Islet precursor cell (in vitro differentiated cells): ENCODE results near the gene ADAMTSL4.
"Not testable (repeated sequence)": the region's sequence is repeated elsewhere in the genome, so short reads cannot be mapped to it uniquely, and the experiment has no call there.

Experiments
- DNase-seq: peaks from one replicate; pipeline ENCODE4 v3.0.0-alpha.2; 2018

ADAMTSL4 gene

DNA sequence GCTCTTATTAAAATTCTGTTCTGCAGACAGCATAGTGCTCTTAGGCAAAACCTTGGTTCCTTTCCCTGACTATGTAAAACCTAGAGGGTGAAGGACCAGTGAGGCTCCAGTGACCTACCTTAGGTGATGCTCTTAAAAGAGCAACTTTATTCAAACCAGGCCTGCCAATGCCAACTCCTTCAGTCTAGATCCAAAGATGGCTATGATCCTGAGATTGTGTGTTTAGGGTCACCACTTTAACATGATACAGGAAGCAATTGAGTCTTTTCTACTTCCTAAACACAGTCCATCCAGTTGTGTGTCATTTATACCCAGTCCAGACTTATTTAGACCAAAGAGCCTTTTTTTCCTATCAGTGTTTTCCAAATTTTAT is 19.4 kb downstream of the ADAMTSL4 start:
- no peak for DNase-seq

DNA sequence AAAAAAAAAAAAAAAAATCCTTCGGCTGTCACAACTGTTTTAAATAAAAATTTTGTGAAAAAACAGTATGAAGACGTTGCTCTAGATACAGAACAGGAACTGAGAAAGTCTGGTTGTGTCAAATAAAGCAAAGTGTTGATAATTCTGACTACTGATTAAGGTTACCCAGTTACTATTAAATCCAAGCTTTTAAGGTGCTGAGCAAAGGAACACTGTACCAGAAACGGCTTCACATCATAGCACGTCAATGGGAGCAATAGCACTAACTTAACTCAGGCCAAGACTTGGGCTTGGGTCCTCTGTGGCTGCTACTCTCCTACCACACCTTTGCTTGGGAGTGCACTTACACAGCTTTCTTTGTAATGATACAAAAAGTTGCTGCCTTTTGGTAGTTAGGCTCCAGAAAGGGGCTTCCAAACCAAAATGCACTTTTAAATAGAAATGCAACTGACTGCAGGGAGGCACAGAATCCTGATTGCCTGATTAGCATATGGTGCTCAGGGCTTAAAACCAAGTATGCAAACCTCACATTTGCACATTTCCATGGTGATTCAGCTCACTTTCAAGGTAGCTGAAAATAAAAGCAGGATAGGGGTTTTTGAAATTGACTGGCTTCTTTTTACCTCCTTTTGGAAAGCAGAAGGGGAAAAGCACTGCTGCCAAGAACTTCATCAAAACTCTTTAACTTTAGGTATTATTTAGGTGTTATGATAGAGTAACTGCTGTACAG is 23.9 kb downstream of the ADAMTSL4 start:
- DNase-seq, result no peak

DNA sequence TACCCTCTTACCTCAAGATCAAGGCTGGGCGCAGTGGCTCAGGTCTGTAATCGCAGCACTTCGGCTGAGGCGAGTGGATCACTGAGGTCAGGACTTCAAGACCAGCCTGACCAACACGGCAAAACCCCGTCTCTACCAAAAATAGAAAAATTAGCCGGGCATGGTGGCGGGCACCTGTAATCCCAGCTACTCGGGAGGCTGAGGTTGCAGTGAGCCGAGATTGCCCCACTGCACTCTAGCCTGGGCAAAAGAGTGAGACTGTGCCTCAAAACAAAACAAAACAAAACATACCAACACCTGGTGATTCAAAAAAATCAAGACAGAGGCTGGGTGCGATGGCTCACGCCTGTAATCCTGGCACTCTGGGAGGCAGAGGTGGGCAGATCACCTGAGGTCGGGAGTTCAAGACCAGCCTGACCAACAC is 24.5 kb downstream of the ADAMTSL4 start:
- DNase-seq, result not testable (repeated sequence)

DNA sequence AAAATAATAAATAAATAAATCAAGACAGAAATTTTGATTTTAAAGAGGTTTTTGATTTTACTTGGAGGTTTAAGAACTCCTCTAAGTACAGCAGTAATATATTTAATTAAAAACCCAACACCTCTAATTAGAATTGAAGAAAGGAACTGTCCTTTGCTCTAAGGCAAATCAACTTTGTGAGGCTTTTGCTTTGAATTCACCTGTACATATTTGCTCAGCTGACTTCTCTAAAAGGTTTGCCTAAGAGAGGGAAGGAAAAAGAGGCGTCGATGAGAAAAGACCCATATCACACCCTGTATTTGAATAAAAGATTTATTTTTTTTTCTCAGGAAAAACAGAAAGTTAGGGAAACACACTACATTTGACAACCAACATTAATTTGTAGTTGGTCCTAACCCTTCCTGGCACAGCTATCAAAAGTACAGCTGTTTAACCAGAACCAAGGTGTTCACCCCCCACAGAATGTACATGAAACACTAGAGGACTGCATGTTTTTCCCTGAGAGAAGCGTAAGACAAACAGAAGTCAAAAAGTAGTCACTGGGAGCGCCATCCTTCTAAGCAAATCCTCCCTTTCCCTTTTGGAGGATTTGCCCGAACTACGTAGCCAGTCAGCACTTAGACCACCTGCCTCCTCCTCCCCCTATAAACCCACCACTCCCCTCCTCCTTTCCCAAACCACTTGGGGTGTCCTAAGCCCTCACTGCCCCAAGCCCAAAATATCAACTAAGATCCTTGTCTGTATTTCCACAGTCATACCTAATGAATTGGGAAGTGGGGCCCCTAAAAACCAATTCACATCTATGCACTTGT is 25.3 kb downstream of the ADAMTSL4 start:
- no peak for DNase-seq

DNA sequence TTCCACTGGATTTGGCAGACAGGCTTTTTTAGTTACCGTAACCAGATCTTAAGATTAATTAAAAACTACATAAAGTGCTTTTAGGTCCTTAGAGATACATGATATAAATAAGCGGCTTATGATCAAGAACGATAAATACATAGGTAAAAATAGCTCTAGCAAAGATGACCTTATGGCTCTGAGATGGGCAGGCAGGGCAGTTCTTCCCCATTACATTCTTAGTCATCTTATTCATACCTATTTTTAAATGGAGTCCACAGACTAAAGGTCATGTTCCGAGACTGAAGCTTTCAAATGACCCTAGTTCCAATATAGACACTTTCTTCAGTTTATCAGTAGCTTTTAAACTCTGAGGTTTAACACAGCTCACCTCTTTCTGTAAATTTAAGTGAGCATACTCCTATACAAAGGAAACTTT is 25.9 kb downstream of the ADAMTSL4 start:
- no peak for DNase-seq

DNA sequence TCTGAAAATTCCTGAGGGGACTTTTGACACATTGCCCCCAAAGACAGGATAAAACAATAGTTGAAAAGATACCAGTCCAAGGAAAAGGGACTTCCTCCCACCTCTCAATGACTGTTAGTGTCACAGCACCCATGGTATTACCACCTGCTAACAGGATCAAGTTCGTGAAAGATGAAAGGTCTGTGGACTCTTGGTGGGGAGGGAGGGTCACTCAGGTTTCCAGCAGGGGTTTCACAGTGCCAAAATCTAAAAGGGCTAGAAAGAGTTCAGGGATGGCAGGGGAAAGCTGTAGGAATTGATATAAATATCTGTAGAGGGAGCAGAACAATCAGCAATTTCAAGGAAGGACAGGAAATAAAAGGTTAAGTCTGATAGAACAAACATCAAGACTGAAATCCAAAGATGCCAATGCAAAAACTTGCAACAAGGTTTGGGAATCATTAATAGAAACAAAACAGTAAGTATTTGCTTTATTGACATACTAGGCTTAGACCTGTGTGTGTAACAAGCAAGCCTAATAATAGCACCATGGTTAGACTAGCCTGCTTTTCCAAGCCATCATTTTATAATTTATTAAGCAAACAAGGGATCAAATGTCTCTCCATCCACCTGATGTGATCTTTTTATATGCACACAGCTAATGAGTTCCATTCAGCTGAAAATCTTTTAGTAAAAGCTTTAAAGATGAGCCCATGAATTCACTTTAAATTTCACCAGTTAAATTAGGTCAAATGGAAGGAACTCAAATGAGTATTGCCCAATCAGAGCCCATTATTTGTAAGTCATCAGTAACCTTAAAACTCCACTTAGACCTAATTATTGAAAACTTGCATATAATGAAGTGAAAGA is 26.5 kb downstream of the ADAMTSL4 start:
- DNase-seq, result no peak

DNA sequence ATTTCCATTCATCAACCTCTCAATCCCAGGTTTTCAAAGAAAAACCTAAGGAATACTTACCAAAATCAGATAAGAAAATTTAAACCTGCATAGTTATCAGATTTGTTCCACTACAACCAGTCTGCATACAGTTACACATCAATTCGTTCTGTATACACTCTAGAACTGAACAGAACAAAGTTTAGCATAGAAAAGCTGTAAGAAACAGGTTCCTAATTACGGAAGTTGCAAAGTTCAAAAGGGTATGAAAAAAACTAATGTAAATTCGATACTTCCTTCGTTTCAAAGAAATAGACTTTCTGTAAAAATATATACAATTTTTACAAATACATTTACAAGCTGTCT is 27.1 kb downstream of the ADAMTSL4 start:
- no peak for DNase-seq

DNA sequence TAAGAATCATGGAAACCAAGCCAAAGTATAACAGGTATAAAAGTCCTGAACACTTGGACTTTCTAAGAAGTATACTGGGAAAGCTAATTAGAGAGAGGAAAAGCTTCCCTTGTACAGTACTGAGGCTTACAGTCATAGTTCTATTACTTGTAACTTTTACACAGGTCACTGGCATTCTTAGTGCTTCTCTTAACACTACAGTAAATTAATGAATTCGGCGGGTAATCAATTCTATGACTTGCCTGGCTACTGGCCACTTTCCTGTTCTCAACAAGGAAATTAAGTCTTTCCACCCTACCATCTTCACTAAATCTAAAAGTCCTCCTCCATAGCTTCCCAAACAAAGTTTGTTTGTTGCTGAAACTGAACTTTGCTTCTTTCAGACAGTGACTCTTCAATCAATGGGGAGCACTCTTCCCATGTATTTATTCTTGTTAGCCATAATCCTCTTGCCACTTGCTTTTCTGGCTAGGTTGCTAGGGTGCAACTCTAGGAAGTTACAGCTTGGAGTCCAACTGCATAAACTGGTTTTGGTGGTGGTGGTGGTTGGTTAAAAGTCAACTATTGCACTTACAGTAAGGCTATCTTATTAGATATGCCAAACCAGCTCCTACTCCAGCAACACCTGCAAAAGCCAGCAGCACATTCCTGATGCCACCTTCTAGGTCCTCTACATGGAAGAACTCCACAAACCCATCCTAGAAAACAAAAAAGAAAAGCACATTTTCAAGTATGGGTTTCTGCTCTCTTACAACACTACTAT is 27.8 kb downstream of the ADAMTSL4 start:
- no peak for DNase-seq

DNA sequence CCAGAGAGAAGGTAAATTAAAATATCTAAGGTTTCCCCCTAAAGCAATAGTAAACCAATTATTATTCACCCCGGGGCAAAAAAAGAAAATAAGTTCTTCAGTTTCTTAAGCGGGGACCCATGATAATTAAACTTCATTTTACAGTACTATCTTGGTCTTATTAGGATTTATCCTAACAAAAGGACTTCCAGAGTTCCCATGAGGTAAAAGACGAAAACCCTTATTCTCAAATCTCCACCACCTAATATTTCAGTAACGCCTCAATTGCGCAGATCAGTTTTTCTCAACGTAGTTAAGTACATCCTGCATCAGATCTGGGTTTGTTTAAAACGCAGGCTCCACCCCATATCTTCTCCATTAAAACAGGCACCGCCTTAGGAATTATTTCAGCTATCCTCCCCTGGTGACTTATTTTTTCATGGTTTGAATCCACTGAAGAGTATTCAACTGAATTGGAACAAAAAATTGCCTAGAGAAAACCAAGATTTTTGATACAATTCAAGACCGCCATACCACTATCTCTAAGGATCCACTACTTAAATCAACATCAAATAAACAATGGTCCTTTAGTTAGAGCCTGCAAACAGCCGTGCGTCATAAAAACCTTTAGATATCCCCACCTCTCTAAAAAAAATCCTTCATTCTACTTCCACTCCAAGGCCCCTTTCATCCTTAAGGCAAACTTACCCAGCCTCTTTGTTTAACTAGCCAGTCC is 28.5 kb downstream of the ADAMTSL4 start:
- DNase-seq, result no peak

DNA sequence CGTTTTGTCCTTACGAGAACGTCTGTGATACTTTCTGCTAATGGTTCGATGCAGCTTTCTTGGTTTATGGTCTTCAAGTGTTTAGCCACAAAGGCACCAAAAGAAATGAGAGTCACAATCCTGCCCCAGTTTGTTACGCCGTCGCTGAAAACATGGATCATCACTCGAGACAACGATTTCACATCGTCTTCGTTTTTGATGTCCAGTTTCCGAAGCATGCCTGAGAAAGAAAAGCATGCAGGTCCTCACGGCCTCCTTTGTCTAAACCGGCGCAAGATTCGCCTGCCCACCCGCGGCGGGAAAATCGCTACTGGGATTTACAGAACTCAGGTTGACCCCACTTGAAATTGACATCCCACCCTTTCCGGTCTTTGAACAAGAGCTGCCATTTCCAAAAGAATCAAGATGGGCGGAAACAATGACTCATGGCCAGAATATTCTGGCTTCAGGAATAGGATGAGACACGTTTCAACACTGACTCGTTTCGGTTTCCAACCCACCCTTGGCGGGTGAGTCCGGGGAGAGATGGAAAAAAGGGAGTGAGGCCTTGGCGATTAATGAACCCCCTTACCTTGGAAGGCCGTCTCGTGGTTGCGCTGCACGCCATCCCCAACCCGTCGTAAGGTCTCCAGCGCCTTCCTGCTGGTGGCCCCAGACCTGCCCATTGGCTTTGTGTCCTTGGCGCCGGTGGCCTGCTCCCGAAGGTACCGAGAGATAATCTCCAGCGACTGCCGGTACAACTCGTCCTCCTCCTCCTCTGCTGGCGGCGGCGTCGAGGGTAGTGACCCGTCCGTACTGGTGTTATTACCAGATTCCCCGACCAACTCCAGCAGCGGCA is 29.3 kb downstream of the ADAMTSL4 start:
- DNase-seq, result peak; percentile 78

DNA sequence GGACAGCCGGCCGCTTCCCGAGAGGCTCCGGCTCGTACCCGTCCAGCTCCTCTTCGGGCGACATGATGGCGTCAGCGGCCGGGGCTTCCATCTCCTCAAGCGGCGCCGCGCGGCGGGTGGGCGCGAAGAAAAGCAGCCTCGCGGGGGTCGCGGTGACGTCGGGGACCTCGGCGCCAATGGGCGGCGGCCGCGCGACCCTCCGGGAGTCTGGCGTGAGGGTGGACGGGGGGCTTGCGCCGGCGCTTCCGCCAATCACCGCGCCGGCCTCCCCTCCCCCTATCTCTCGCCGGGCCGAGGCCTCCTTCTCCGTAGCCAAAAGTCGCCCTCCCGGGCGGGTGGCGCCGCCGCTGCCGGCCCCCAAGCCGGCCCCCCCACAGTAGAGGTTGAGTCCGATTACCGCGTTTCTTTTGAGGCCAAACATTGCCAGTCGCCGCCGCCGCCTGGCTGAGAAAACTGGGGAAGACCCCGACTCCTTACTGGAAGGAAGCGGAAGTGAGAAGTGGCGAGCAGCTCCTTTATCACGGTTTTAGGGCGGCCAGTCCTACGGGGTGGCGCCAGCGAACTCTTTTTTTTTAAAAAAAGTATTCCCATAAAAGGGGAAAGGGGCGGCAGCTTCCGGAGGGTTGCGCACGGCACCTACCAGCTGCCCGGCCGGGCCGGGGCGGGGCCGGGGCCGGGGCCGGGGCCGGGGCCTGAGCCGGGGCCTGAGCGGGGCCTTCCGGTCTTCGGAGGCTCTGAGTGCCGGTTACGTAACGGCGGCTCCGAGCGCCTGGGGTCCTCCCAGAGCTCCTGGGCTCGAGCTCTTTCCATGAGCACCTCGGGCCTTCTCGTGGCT is 30.1 kb downstream of the ADAMTSL4 start, which contains the start of gene MCL1:
TSS of gene MCL1 (minus strand) at position 501 of the 835 bp plus-strand sequence. CDS start at position 421, 80 bp downstream.
- DNase-seq, result peak; percentile 98

DNA sequence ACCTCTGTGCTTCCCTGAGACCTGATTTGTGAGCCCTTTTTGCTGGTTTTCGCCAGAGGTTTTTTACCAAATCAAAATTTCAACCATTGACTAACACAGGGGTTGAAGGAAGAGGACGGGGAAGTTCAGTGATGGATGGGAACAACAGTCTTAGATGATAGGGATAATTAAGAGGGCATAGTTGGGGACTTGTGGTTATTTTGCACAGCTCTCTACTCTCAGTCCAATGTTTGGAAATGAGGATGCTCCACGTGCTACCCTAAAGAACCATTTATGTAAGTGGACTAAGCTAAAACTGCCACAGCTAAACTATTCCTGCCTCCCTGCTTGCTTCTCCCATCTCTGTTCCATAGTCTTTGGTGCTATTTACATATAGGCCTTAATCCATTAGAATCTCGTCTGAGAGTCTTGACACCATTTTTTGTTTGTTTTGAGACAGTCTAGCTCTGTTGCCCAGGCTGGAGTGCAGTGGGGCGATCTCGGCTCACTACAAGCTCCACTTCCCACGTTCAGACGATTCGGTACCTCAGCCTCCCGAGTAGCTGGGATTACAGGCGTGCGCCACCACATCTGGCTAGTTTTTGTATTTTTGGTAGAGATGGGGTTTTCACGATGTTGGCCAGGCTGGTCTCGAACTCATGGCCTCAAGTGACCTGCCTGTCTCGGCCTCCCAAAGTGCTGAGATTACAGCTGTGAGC is 30.9 kb downstream of the ADAMTSL4 start:
- no peak for DNase-seq

DNA sequence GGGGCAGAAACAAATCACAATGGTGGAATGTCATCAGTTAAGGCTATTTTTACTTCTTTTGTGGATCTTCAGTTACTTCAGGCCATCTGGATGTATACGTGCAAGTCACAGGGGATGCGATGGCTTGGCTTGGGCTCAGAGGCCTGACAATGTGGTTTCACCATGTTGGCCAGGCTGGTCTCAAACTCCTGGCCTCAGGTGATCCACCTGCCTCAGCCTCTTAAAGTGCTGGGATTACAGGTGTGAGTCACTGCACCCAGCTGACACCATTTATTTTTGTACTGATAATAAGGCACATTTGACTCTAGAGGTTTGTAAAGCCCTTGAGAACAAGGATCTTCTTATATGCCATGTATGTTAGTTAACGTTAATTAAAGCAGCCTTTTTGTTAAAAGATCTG is 31.8 kb downstream of the ADAMTSL4 start:
- not testable (repeated sequence) for DNase-seq

DNA sequence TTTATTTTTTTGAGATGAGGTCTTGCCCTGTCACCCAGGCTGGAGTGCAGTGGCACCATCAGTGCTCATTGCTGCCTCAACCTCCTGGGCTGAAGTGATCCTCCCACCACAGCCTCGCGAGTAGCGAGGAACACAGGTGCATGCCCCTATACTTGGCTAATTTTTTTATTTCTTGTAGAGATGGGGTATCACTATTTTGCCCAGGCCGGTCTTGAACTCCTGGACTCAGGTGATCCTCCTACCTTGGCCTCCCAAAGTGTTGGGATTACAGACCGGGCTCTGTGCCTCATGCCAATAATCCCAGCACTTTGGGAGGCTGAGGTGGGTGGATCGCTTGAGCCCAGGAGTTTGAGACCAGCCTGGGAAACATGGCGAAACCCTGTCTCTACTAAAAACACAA is 32.2 kb downstream of the ADAMTSL4 start:
- not testable (repeated sequence) for DNase-seq

DNA sequence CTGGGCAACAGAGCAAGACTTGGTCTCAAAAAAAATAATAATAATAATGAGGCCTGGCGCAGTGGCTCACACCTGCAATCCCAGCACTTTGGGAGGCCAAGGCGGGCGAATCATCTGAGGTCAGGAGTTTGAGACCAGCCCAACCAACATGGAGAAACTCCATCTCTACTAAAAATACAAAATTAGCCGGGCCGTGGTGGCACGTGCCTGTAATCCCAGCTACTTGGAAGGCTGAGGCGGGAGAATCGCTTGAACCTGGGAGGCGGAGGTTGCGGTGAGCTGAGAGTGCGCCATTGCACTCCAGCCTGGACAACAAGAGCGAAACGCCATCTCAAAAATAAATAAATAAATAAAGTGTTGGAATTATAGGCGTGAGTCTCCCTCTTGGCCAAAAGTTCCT is 32.8 kb downstream of the ADAMTSL4 start:
- DNase-seq, result not testable (repeated sequence)

DNA sequence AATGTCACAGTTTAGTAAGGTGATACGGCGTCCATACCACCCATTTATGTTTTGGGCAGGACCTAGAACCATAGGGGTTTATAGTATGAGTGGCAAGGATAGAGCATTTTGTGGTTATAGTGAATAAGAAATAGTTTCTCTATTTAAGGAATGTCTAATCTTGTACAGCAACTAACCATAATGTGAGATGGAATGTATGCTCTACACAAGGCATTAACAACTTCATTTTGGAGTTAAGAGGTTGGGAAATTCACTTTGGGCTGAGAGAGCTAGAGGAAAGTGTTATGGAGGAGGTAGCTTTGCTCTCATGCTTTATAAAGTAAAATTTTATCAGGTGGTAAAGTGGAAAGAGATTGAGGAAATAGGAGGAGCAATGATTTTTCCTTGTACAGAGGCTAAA is 33.2 kb downstream of the ADAMTSL4 start:
- no peak for DNase-seq

DNA sequence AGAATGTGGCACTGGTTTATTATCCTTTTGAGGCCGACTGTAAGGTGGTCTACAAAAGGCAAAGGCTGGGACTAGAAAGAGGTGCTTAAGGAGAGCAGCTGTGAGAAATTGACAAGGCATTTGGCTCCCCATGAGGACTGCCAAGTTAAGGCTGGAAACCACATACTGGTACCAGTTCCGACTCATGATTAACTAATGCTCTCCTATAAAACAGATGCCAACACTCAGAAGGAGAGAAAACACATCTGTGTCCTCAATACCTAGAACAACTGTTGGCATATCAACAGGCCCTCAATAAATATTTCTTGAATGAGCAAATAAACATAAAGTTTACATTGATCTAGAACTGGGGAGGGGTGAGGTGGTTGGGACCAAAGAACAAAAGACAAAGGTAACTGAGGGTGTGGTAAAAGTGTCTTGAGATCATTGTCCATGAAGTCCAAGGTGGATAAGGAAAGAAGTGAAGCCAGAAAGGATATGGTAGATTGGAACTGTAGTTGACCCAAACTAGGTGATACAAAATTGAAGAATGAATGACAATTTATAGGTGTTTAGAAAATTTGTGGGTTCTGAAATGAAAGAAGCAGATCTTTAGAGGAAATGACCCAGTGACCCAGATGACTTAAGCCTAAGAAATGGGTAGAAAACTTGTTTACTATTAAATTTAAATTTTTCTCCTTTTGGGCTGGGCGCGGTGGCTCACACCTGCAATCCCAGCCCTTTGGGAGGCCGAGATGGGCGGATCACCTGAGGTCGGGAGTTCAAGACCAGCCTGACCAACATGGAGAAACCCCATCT is 47.1 kb downstream of the ADAMTSL4 start:
- DNase-seq, result no peak

DNA sequence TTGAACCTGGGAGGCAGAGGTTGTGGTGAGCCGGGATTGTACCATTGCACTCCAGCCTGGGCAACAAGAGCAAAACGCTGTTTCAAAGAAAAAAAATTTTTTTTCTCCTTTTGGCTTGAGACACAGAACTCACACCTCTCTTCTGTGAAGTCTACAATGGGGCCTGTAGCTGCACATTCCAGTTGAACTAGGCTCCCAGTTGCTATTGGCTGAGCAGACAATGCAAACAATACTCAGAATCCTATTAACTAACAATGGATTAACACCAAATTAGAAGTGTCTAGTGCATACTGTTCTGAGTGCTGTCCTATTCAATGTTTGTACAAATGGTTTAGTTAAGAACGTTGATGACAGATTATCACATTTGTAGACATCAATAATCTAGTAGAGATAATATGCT is 47.8 kb downstream of the ADAMTSL4 start:
- DNase-seq, result no peak
